Measurements from ENCODE around the gene WNT16.

WNT16 gene

DNA sequence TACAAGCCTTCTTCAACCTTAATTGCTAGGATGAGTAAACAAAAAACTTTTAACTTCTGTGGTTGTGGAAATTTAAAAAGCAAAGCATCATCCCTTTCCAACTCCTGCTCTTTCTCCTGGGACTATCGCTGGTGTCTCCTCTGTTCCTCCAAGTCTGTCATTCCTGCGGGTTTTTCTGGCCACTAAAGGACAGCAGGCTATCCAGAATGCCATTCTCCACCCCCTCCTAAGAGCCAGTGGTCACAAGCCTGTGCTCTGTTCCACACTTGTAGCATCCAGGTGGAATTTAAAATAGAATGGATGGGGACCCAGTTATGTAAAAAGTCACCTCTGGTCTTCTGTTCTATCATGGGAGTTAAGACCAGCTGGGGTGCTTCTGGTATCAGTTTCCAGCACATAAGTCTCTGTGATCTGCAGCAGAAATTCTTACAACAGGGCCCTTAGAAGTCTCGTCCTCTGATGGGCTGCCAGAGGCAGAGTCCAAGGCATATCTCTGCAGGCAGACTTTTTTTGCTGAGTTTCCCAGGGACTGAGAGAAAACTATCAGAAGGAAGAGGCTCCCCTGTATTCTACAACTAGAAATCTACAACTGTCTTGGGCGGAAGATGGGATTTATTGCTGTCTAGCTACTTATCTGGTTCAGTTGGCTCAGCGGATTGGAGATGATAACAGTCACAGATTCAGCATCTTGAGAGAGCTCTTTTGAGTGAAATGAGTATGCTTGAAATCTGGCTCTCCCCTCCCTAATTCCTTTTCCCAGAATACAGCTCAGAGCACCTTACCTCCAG lies 5.1 kb upstream of the WNT16 start:
- TF ChIP-seq, protein P1, sequence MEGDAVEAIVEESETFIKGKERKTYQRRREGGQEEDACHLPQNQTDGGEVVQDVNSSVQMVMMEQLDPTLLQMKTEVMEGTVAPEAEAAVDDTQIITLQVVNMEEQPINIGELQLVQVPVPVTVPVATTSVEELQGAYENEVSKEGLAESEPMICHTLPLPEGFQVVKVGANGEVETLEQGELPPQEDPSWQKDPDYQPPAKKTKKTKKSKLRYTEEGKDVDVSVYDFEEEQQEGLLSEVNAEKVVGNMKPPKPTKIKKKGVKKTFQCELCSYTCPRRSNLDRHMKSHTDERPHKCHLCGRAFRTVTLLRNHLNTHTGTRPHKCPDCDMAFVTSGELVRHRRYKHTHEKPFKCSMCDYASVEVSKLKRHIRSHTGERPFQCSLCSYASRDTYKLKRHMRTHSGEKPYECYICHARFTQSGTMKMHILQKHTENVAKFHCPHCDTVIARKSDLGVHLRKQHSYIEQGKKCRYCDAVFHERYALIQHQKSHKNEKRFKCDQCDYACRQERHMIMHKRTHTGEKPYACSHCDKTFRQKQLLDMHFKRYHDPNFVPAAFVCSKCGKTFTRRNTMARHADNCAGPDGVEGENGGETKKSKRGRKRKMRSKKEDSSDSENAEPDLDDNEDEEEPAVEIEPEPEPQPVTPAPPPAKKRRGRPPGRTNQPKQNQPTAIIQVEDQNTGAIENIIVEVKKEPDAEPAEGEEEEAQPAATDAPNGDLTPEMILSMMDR (IDR thresholded peaks at IDR 0.05; ENCODE audit: control insufficient read depth, insufficient read depth, low read depth, low read length, missing control alignments): no peak
- no peak overlapping the region for H3K4me3 ChIP-seq (ENCODE audit: control insufficient read depth, low read depth, low read length)

DNA sequence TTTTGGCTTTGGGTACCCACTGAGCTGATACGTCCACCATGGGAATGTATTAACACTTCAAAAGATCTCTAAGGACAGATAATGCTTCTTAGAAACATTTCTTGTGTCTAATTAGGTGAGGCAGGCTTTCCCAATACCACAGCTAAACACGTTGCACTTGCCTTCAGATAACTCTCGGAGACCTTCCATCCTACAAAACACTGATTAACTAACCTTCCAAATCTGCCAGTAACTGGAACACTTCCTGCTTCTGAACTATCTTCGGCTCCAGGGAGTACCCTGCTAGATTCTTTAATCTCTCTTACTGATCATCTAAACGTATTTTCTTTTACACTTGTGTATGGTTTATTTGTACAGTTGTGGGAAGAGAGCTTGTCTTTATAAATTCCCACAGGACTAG lies 1.1 kb upstream of the WNT16 start:
- no peak overlapping the region for H3K4me3 ChIP-seq (ENCODE audit: control insufficient read depth, low read depth, low read length)
- TF ChIP-seq, protein P1 (IDR thresholded peaks at IDR 0.05; ENCODE audit: control insufficient read depth, insufficient read depth, low read depth, low read length, missing control alignments): no peak
- no peak for DNase-seq (ENCODE audit: low read depth)

More for the DNA sequence above, 5.1 kb upstream of the WNT16 start:
- no peak for DNase-seq (ENCODE audit: low read depth)

DNA sequence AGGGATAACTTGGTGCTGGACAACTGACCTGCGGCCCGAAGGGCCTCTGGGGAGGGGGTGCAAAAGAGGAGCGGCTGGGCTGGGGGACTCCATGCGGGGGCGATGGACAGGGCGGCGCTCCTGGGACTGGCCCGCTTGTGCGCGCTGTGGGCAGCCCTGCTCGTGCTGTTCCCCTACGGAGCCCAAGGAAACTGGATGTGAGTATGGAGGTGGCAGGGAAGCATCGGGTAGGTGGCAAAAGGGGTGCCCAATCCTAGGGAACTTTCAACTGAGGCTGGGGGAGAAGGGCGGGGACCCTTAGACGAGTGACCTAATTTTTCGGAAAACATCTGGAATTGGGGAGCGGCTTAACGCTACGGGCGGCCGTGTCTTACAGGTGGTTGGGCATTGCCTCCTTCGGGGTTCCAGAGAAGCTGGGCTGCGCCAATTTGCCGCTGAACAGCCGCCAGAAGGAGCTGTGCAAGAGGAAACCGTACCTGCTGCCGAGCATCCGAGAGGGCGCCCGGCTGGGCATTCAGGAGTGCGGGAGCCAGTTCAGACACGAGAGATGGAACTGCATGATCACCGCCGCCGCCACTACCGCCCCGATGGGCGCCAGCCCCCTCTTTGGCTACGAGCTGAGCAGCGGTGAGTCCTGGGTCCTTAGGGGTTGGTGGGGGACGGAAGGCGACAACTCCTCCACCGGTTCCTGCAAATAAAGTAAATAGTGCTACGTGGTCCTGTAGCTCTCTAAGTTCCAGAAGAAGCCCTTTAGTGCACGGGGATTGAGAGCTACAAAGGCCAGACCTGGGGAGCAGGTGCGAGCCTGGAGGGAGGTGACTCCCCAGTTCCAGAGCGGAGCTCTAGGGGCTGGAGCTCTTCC lies 622 bp downstream of the WNT16 start:
- H3K4me3 ChIP-seq (ENCODE audit: control insufficient read depth, low read depth, low read length): peak overlapping the region; percentile 53
- DNase-seq (ENCODE audit: low read depth): no peak
- TF ChIP-seq, protein P1 (IDR thresholded peaks at IDR 0.05; ENCODE audit: control insufficient read depth, insufficient read depth, low read depth, low read length, missing control alignments): no peak

DNA sequence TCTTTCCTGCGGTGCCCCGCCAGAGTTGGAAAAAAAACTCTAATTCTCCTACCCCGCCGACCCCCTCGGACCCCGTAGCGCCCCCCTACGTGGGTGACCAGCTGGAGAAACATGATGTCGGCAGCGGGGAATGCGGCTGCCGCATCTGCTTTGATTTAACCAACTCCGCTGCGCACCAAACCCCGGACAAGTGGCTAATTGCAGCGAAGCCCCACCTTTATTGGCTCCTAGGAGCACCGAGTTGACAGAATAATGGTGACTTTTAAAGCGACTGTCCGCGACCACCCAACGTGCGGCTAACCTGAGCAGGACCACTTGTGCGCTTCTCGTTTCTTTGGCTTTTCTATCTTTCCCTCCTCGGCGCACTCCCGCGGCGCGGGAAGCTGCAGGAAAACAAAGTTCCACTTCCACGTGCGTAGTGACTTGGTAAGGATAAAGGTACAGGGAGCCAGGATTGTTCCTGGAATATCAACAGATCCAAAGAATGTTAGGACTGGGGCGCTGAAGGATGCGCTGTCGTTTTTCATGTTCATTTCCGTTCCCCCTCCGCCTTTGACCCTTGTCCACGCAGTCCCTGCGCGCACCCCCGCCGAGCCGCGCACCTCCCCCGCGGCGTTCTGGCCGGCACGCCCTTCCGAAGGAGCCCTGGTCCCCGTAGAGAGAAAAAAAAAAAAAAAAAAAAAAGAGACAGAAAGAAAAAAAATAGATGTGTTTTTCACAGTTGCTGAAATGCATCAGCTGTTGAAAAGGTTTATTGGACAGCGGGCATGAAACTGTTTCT lies 1.4 kb downstream of the WNT16 start:
- H3K4me3 ChIP-seq (ENCODE audit: control insufficient read depth, low read depth, low read length): peak overlapping the region; percentile 53
- DNase-seq (ENCODE audit: low read depth): no peak
- TF ChIP-seq, protein P1 (IDR thresholded peaks at IDR 0.05; ENCODE audit: control insufficient read depth, insufficient read depth, low read depth, low read length, missing control alignments): no peak

DNA sequence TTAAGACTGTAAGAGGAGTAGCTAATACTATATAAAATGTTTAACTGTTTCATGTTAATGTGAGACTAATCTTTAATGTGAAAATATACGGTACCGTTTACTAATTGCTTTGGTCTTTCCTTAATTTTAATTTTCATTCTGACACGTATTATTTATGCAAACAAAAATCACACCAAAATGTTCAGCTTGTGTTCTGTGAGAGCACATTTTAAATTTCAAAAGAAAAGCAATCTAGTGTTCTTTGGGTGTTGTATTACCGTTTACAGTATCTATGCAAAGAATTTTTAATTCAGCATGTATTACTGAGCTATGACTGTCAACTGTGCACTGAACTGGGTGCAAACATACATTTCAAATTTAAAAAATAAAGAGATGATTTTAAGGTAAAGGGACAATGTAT lies 2.2 kb downstream of the WNT16 start:
- H3K4me3 ChIP-seq (ENCODE audit: control insufficient read depth, low read depth, low read length): no peak overlapping the region
- DNase-seq (ENCODE audit: low read depth): no peak
- TF ChIP-seq, protein P1 (IDR thresholded peaks at IDR 0.05; ENCODE audit: control insufficient read depth, insufficient read depth, low read depth, low read length, missing control alignments): no peak

DNA sequence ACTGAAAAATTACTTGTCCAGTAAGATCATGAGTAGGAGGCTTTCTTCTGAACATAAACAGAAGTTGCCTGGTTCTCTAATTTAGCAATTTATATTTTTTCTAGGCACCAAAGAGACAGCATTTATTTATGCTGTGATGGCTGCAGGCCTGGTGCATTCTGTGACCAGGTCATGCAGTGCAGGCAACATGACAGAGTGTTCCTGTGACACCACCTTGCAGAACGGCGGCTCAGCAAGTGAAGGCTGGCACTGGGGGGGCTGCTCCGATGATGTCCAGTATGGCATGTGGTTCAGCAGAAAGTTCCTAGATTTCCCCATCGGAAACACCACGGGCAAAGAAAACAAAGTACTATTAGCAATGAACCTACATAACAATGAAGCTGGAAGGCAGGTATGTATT lies 2.8 kb downstream of the WNT16 start:
- DNase-seq (ENCODE audit: low read depth): no peak

More for the DNA sequence above, 2.8 kb downstream of the WNT16 start:
- TF ChIP-seq, protein P1 (IDR thresholded peaks at IDR 0.05; ENCODE audit: control insufficient read depth, insufficient read depth, low read depth, low read length, missing control alignments): no peak
- no peak overlapping the region for H3K4me3 ChIP-seq (ENCODE audit: control insufficient read depth, low read depth, low read length)
